RWPE2 (cell line): Measurements from ENCODE around the gene CREB3L2.

Experiments used
- ATAC-seq: fragments of 200-7000 bp; cut with Tn5 transposase; 3 replicates; pipeline ENCODE4 v1.9.1; 2021; ENCODE audit warnings: low read depth
- DNase-seq: peaks from one replicate; pipeline ENCODE4 v3.0.0-alpha.2; 2020; ENCODE audit warnings: low spot score
- H3K27ac ChIP-seq: fragments of 450-650 bp; 2 replicates; pipeline ENCODE4 v1.5.1; 2017; ENCODE audit warnings: mild to moderate bottlenecking; ENCODE audit not compliant: poor library complexity, severe bottlenecking
- H3K27me3 ChIP-seq: fragments of 250-450 bp; sonication (Bioruptor Pico); 2 replicates; pipeline ENCODE4 v1.5.1; 2021; ENCODE audit warnings: mild to moderate bottlenecking, moderate library complexity; ENCODE audit not compliant: insufficient read depth, poor library complexity, severe bottlenecking
- H3K36me3 ChIP-seq: fragments of 250-450 bp; sonication (Bioruptor Pico); 2 replicates; pipeline ENCODE4 v1.5.1; 2020; ENCODE audit warnings: low read depth, mild to moderate bottlenecking, moderate library complexity
- H3K4me1 ChIP-seq: fragments of 250-450 bp; sonication (Bioruptor Pico); 2 replicates; pipeline ENCODE4 v1.5.1; 2021; ENCODE audit warnings: mild to moderate bottlenecking, moderate library complexity; ENCODE audit not compliant: insufficient read depth, poor library complexity, severe bottlenecking
- H3K4me3 ChIP-seq: fragments of 250-450 bp; sonication (Bioruptor Pico); 2 replicates; pipeline ENCODE4 v1.5.1; 2021; ENCODE audit warnings: mild to moderate bottlenecking, moderate library complexity; ENCODE audit not compliant: severe bottlenecking
- H3K9me3 ChIP-seq: fragments of 250-450 bp; sonication (Bioruptor Pico); 2 replicates; pipeline ENCODE4 v1.5.1; 2021; ENCODE audit warnings: mild to moderate bottlenecking, moderate library complexity; ENCODE audit not compliant: severe bottlenecking
- TF ChIP-seq, protein P1 (sequence below): fragments of 450-650 bp; IDR thresholded peaks from one replicate; pipeline ENCODE4 v1.5.1; 2017; ENCODE audit warnings: mild to moderate bottlenecking, moderate library complexity; ENCODE audit not compliant: poor library complexity, severe bottlenecking

The CREB3L2 gene

DNA sequence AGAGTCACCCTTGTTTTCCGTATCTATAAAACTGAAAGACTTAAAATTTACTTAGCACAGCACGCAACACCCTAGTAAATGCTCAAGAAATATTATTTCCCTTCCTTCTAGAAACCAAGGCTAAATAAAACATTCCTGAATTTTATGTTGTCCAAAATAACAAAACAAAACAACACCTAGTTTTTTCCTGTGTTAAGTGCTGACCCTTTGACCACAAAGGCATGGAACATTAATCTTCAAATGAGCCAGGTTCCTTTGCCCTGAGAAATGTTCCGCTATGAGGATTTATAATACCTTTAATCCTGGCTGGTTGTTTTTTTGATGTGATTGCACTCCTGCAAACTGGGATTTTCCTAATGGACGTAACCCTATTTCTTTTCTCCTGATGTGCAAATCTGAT is 126.1 kb downstream of the CREB3L2 start:
- TF ChIP-seq, protein P1, sequence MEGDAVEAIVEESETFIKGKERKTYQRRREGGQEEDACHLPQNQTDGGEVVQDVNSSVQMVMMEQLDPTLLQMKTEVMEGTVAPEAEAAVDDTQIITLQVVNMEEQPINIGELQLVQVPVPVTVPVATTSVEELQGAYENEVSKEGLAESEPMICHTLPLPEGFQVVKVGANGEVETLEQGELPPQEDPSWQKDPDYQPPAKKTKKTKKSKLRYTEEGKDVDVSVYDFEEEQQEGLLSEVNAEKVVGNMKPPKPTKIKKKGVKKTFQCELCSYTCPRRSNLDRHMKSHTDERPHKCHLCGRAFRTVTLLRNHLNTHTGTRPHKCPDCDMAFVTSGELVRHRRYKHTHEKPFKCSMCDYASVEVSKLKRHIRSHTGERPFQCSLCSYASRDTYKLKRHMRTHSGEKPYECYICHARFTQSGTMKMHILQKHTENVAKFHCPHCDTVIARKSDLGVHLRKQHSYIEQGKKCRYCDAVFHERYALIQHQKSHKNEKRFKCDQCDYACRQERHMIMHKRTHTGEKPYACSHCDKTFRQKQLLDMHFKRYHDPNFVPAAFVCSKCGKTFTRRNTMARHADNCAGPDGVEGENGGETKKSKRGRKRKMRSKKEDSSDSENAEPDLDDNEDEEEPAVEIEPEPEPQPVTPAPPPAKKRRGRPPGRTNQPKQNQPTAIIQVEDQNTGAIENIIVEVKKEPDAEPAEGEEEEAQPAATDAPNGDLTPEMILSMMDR = no peak
- Histone ChIP-seq H3K4me1 (peaks cover 10% of the 10 kb centered on the region), H3K27me3 (no peaks in the 10 kb centered on the region), H3K36me3 (peaks cover 58% of the 10 kb centered on the region), H3K27ac (no peak overlapping the region), H3K9me3 (no peaks in the 10 kb centered on the region), H3K4me3 (no peak overlapping the region)
- no peak for ATAC-seq
- DNase-seq = no peak

DNA sequence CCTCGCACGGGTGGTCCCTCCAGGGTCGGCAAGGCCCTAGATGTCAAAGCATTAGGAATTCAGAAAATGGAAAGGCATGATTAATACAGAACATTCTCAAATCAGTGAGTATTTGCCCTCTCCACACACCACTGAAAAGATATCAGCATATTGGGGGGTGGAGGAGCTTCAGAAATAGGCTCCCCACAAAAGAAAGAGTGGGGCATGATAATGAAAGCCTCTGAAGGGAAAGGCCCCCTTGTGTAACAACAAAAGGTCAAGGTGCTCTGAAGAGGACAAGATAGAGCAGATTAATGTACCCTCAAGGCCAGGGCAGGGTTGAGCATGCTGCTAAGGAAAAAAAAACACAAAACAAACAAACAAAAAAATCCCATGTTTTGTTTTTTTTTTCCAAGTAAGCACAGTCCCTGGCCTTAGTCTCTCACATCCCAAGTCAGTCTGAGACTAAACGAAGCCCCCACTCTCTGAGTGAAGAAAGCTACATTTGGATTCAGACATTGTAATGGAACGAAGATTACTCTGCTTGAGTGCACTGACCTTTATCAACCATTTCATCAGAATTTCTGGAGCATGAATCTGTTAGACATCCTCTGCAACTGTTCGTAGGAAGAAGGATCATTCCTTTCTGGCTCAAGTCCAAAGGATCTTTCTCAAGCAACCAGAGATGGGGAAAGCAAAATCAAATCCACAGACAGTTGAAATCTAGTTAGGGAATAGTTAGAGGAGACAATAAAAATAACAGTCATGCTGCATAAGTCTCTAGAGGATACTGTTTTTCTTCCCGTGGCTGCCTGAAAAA is 127.7 kb downstream of the CREB3L2 start:
- TF ChIP-seq, protein P1 = no peak
- Histone ChIP-seq H3K27ac (no peak overlapping the region), H3K9me3 (no peaks in the 10 kb centered on the region), H3K27me3 (no peaks in the 10 kb centered on the region), H3K4me1 (no peaks in the 10 kb centered on the region), H3K4me3 (no peak overlapping the region), H3K36me3 (peaks cover 49% of the 10 kb centered on the region)
- ATAC-seq (no peak), DNase-seq (no peak)

DNA sequence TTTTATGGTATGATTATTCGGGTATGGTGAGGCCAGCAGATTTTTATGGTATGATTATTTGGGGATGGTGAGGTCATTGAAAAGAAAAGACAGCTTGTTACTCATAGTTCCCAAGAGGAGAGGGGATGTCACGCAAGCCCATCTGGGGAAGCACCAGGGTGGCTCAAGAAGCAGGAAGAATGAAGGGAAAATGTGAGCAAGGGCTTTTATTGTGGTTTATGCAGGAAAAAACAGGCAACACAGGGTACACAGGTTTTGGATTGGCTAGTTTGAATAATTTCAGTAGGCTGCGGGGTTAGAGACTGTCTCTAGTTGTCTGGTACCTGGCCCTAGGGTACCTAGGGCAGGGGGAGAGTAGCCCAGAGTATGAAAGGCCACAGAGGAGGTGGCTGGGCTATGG is 128.4 kb downstream of the CREB3L2 start:
- Histone ChIP-seq H3K4me3 (no peak overlapping the region), H3K4me1 (no peaks in the 10 kb centered on the region), H3K9me3 (no peaks in the 10 kb centered on the region), H3K27ac (no peak overlapping the region), H3K36me3 (peaks cover 43% of the 10 kb centered on the region), H3K27me3 (no peaks in the 10 kb centered on the region)
- TF ChIP-seq, protein P1 = no peak
- DNase-seq (no peak), ATAC-seq (no peak)

DNA sequence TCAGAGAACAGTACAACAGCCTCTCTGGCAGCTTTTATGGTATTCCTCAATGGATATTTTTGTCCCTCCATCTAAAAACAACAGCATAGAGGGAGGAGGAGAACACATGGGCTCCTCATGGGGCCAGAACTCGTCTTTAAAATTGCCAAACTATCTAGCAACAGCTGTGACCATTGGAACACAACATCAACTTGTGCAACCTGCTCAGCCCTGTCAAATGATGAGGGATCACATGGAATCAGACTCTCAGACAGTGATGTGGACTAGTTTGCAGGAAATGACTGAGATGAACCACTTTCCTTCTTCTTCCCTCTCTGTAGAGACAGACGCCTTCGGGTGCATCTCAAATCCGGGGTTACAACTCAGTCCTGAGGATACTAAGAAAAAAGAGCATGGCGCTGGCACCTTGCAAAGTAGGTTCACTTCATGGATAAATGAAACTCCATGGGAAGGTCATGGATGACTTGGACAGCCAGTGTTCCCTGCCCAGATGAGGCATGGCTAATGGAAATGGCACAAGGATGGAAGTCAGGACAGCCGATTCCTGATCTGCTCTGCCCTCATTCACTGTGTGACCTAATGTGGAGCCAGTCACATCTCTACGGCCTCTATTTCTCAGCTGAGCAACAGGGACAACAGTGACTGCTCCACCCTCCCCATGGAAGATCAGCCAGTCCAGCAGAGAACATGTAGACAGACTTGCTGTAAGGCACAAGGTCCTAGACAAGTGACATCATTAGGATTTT is 130.5 kb downstream of the CREB3L2 start:
- ATAC-seq = no peak
- no peaks in the 10 kb centered on the region for H3K4me1 ChIP-seq
- no peak for DNase-seq
- H3K9me3 ChIP-seq = no peaks in the 10 kb centered on the region
- H3K36me3 ChIP-seq = peaks cover 41% of the 10 kb centered on the region
- TF ChIP-seq, protein P1 = no peak
- H3K4me3 ChIP-seq = no peak overlapping the region
- no peaks in the 10 kb centered on the region for H3K27me3 ChIP-seq
- no peak overlapping the region for H3K27ac ChIP-seq

DNA sequence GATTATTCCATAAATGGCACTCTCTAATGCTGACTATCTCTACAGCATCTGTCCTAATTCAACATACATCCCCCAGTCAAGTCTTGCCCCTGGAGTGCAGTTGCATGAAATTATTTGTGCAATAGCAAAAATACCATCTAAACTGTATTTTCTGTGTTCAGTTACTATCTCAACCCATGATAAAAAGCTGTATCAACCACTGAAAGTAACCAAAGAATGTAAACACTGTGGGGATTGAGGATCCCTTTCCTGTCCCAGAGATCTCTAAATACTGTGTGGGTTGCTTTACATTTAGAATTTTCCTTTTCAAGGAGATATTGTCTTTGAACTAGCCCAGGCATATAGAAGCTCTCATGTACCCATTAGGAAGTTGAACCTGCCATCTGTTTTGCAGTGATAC is 131.2 kb downstream of the CREB3L2 start:
- Histone ChIP-seq H3K27ac (no peak overlapping the region), H3K4me3 (no peak overlapping the region), H3K9me3 (no peaks in the 10 kb centered on the region), H3K36me3 (peaks cover 38% of the 10 kb centered on the region), H3K4me1 (no peaks in the 10 kb centered on the region), H3K27me3 (no peaks in the 10 kb centered on the region)
- DNase-seq (no peak), ATAC-seq (no peak)
- TF ChIP-seq, protein P1 = no peak
